Measurements from ENCODE around the gene ITGA2B.
"Not testable (repeated sequence)": the region's sequence is repeated elsewhere in the genome, so short reads cannot be mapped to it uniquely, and the experiment has no call there.

The ITGA2B gene

DNA sequence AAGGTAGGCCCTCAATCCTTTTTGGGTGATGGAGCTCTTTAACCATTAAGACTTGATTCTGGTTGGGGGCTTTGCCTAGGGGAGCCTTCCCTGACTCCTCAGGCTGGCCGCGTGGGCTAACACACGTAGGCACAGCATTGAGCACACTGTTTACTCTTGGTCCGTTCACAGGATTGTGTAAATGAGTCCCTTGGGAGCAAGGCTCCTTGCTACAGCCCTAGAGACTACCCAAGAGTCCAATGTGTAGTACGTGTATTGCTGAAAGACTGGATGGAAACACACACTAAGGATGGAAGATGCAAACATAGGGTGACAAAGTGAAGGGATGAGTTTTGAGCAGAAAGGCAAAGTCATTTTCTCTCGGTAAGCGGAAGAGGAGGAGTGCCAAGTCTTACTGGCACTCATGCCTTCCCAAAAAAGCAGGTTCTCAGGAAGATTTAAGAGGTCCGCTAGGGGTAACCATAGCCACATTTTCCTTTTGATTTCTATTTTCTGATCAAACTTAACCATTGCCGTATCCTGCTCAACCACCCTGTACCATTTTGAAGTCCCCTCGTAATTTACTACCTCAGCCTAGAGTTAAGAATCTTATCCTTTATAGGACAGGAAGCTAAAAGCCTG lies 911 bp upstream of the ITGA2B start:
- DNase-seq = no peak

DNA sequence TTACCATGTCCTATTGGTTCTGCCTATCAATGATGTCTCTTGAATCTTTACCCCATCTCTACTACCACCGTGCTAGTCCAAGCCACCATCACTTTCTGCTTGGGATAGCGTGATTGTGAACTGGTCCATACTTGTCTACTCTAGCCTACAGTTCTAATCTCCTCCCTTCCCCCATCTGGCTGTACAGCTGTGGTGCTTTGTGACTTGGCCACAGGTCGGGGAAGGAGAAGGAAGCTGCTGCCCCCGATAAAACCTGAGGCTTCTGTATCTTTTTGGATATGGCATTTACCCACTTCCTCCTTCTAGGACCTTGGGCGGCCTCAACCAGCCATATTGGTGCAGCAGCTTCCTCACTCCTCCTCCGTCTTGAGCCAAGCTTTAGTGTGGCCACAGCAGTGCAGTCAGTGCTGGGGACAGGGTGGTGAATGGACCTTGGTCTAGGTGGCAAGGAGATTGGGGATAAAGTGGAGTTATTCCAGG lies 314 bp upstream of the ITGA2B start:
- no peak for DNase-seq

DNA sequence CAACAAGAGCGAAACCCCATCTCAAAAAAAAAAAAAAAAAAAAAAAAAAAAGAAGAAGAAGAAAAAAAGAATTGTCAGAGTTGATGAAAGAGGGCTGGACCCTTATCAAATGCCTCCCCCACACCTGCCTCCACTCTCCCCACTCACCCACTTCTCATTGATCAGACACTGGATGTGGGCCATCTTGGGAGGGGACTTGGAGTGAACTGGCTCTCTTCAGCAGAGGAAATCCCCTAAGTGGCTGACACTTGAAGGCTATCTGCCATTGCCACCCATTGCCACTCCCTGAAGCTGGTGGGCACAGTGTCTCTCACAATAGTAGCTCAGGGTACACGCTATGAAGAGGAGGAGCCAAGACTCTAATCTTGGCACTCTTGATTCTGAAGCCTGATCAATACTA lies 1.6 kb downstream of the ITGA2B start:
- no peak for DNase-seq

DNA sequence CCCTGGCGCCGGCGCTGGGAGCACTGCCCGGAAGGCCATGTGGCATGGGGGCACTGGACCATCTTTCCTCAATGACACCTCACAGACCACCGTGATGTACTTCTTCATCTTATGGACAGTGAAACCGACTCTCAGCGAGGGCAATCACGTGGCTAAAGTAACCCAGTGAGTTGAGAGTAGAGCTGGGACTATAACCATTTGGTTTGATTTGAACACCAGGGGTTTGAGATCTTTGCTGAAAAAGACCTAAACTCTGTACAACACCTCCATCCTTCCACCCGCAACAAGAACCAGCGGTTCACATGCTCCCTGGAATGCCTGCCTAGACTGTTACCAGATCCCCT lies 3.3 kb downstream of the ITGA2B start:
- DNase-seq = no peak

DNA sequence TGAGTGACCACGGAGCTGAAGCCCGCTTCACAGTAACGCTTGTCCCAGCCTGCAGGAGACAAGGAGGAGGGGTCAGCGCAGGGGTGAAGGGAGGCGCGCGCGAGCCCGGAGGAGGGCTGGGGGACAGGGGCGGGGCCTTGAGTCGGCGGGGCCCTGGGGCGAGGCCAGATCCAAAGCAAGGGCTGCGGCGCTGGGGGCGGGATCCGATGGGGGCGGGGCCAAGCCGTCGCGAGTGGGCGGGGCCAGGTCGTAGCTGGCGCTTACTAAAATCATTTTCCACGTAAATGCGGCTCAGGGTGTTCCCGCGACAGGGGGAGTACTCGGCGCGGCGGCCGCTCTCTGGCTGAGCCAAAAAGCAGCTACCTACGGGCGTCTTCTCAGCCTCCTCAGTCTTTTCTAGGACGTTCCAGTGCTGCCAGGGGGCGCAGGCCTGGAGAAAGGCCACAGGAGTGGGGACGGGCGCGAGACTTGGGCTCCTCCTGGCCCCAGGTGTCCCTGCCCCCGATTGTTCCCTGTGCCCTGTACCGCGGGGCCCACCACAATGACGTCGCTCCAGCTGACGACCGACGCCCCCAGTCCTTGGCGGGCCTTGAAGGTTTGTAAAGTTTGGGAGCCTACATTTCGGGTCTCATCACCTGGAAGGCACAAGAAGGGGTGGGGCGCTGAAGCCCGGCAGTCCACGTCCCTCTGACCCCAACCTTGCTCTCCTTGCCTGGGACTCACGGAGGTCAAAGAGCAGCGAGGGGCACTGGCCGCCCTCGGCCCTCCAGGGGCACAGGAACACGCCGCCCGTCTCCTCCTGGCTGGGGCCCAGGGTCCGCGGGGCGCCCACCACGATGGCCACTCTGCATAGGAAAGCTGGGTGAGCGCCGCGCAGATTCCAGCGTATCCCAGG lies 3.9 kb downstream of the ITGA2B start:
- peak; percentile 92 for DNase-seq

DNA sequence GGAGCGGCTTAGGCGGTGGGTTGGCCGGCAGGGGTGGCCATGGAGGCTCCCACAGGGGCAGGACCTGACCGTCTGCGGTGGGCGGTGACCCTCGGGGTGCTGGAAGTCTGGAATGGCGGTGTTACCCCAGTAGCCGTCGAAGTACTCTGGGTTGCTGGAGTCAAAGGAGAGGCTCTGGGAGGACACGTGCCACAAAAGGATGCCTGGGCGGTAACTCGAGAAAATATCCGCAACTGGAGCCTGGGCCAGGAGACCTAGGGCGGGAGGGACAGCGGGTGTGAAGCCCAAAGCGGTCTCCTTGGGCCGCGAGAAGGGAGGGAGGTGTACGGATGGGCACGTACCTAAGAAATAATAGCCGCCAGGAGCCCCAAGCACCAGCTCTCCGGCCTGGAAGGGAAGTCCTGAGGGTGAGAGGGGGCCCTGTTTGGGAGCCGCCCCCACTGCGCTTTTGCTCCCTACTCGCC lies 4.6 kb downstream of the ITGA2B start:
- DNase-seq = no peak

DNA sequence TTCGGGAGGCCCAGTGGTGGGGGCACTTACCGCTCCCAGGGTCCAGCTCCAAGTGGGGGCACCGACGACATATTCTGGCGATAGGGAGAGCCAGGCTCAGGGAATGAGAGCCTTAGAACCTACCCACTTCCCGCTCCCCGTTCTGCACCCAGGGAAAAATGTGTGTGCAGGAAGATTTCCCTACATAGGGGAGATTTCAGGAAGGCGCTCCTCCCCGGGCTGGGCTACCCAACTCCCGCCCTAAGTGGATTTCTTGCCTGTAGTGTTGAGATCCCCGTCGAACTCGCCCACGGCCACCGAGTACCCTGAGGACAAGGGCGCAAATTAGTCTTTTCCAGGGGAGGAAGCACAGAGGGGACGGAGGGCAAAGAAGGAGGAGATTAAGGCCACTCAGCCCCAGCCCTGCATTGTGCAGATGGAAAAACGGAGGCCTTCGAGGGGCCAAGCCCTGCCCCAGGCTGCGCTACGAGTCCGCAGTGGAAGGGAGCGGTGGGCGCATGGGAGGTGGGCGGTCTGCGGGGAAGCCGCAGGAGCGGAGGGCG lies 5.1 kb downstream of the ITGA2B start:
- no peak for DNase-seq

DNA sequence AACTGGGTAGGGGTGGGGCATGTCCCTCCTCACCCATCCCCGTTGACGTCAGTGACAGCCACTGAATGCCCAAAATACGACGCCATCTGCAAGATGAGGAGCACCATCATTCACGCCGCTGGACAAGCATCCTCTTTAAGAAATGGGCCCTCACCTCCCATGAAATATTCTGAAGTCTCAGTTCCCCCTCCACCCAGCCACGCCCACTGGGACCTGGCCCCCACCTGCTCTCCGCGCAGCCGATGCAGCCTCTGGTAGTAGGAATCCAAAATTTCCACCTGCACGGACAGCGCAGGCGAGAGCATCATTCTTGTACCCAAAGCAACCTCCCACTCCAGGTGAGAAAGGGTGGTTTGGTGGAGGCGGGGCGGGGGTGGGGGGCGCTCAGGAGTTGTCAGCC lies 5.6 kb downstream of the ITGA2B start:
- DNase-seq = no peak

DNA sequence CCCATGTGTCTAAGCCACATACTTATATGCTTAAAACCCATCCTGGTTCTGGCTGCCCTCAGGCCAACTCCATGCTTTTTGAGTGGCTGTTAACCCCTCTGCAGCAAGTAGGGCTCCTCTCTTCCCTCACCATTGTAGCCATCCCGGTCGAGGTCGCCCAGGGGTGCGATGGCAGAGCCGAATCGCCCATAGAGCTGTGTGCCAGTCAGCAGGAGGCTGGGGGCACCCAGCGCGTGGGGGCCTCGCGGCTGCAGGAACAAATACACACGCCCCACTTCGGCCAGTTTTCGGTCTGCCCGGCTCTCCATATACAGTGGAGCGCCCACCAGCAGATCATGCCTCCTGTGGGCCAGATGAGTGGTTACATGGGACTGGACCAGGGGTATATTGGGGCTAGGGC lies 6.1 kb downstream of the ITGA2B start:
- no peak for DNase-seq

DNA sequence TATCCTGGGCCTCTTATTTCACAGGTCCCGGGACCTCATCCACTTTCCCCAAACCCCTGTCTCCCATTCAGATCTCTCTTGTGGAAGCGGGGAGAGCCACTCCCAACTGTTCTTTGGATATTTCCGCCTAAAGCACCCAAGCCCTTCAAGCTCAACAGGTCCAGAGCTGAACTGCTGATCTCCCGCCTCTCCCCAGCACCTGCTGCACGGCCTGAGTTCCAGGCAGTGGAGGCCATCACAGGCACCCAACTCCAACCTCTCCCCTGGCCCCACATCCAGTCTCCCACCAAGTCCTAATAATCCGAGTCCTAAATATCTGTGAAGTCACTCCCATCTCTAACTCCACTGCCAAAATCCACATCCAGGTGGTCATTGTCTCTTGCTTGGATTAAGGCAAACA lies 6.5 kb downstream of the ITGA2B start:
- no peak for DNase-seq

DNA sequence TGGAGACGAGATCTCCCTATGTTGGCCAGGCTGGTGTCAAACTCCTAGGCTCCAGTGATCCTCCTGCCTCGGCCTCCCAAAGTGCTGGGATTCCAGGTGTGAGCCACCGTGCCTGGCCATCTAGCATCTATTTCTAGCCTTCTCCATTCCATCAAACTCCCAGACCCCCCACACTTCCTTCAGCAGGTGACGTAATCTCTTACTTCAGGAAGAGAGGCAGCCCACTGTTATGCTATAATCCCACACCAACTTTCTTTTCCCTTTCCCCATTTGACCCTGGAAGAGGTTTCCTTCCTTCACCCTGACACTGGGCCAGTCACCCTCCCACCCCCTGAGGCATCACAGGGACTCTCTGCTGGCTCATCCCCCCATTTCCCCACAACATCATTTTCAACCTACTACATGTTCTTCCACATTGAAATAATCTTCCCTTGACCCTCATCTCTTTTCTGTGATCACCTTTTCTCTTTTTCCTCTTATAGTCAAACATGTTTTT lies 7.6 kb downstream of the ITGA2B start:
- no peak for DNase-seq

DNA sequence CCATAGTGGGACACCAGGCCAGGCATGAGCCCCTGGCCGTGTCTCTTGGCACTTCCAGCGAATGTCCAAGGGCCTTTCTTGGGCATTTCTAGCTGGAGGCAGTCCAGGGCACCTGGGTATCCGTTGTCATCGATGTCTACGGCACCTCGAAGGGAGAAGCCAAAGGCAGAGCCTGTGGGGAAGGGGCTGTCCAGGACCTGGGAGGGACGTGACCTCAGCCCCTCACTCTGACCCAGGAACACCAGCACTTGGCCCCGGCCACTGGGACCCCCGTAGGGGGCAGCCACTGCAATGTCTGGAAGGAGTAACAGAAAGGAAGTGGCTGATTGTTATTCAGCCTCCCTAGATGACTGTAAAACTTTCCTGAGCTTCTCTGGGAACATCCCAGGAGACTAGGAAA lies 8.7 kb downstream of the ITGA2B start:
- no peak for DNase-seq

DNA sequence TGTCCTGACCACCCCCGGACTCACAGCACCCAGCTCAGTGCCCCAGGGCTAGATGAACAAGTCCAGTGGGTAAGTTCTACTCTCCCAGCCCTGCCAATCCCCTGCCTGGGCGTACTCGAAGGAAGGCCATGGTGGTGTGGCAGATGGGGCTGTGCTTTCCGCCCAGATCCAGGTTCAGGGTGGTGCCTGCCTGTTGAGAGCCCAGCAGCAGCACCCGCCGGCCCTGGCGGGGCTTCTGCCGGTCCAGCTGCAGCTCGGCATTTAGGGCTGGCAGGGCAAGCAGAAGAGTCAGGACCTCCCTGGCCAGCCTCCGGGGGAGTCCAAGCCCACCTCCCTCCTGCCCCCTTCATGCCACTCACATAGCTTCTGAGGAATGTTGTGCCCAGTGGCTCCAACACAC lies 9.6 kb downstream of the ITGA2B start:
- DNase-seq = no peak

DNA sequence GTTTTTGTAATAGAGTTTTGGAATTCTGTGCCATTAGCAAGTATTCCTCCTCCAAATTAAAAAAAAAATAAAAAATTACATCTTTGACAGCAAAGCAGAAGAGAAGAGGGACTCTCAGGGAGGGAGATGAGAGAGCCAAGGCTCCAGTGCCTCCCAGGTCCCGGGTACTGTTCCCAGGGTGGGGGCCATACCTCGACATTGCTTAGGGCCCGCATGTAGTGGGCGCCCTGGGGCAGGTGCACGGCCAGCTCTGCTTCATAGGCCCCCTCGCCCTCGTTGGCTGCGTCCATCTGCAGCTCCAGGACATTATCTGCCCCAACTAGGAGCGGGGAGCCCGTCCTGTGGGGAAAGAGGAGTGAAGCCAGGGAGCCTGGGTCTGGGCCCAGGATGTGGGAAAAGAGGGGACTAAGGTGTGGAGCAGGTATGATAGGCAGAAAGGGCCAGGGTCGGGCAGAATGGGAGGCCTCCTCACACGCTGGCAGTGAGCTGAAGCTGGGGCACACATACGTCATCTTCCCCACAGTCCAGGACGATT lies 11.2 kb downstream of the ITGA2B start:
- DNase-seq = no peak

DNA sequence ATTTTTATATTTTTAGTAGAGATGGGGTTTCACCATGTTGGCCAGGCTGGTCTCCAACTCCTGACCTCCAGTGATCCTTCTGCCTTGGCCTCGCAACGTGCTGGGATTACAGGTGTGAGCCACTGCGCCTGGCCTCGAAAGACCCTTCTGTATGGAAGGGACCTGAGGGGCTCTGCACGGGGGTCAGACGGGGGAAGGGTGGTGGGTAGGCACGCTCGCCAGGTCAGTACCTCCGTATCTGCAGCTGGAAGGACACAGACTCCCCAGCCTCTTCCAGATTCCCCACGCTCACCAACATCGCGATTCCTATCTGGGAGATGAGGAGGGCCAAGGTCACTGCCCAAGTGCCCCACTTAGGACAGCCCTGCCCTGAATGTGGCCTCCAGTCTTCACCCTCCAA lies 12.7 kb downstream of the ITGA2B start:
- no peak for DNase-seq

DNA sequence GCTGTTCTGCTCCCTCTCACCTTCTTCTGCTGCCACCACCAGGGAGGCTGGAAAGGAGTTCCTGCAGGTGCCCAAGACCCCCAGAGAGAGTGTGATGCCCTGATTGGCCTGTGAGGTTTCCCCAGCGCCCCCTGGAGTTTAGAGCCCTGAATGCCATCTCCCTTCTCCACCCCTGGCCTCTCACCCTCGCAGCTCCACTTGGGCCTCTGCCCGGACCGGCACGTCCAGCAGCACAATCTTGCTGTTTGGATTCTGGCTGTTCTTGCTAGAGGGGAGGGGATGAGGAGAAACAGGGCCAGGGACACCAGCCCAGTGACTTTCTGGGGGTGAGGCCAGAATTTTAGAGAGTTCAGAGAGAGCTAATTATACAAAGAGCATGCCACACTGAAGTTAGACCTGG lies 13.3 kb downstream of the ITGA2B start:
- peak; percentile 56 for DNase-seq

DNA sequence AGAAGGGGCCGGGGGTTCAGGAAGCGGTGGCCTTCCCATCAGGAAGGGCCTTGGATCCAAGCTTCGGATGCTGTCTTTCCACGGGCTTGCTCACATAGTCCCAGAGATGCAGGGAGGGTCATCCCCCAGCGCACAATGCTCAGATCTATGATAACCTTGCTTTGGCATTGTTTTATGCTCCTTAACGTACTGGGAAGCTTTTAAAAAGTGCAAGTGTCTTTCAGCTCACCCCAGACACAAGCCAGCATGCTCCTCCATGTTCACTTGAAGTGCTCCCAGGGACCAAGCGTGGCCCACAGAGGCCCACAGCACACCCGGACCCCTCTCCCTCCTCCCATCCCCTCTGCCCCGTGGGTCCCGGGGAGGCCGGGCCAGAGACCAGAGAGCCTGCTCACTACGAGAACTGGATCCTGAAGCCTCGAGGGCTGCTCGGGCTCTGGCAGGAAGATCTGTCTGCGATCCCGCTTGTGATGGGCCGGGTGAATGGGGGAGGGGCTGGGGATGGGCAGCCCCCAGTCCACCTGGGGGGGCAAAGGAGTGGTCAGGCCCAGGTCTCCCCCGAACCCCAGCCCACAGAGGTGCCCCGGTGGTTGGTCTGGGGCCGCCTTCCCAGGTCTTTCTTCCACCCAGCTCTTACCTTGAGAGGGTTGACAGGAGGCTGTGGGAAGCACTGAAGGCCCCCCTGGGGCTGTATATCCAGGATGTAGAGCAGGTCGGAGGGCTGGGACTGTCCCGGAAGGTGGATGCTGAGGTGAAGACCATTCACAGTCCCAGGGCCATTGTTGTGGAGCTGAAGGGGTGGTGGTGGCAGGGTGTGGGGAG lies 14.0 kb downstream of the ITGA2B start:
- no peak for DNase-seq

DNA sequence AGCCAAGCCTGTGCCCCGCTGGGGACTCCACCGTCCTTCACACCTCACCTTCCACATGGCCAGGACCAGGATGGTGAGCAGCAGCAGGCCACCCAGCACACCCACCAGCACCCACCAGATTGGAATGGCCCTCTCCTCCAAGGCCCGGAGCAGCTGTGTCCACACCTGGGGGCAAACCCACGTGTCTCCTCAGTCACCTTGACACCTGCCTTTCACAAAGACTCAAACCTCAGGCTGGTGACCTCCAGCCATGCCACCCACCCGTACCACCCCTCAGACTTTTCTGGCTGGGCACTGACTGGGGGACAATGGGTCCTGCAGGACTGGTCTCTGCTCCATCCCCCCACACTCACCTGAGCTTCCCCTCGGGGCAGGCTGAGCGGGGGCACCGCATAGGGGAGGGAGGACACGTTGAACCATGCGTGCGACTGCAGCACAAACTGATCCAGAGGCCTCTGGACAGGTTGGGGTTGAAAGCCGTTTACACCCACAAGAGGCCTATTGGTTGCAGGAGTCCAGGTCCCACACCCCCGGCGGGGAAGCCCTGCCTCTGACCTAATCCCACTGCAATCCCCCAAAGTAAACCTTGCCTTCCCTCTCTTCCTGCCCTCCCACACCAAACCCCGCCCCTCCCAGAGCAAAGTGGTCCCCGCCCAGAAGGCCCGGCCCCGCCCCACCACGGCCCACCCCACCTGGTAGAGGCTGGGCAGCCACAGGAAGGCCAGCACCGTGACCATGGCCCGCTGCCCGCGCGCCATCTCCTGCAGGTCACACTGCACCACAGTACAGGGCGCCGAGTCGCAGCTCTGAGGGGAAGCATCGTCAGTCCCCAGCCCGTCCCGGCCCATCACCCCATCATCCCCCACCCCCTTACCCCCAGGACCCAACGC lies 14.9 kb downstream of the ITGA2B start:
- DNase-seq = no peak

DNA sequence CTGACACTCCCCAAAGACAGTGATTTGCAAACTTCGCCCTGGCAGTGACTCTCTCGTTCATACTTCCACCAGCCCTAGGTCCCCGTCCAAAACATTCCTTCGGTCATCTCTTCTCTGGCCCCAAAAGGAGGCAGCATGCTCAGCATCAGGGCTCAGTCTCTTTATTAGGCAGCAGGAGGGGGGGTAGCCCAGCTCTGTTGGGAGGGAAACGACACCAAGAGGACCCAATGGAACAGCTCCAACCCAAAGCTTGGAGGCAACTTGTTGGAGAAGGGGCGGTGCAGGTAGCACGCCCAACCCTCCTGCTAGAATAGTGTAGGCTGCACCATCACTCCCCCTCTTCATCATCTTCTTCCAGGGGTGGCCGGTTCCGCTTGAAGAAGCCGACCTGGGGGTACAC lies 17.4 kb downstream of the ITGA2B start:
- no peak for DNase-seq

DNA sequence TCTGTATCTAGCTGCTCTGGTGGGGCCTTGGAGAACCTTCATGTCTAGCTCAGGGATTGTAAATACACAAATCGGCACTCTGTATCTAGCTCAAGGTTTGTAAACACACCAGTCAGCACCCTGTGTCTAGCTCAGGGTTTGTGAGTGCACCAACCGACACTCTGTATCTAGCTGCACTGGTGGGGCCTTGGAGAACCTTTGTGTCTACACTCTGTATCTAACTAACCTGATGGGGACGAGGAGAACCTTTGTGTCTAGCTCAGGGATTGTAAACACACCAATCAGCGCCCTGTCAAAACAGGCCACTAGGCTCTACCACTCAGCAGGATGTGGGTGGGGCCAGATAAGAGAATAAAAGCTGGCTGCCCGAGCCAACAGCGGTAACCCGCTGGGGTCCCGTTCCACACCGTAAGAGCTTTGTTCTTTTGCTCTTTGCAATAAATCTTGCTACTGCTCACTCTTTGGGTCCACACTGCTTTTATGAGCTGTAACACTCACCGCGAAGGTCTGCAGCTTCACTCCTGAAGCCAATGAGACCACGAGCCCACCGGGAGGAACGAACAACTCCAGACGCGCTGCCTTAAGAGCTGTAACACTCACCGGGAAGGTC lies 19.9 kb downstream of the ITGA2B start:
- not testable (repeated sequence) for DNase-seq

Data from stimulated activated CD8-positive, alpha-beta memory T cell treated with anti-CD3 and anti-CD28 coated beads, Interleukin-4, amount 100 ng/mL, for 48 hours (primary cell).